Measurements from ENCODE around the gene TSPAN3.

Gene TSPAN3

GRCh38 chr15:77015646-77016320, 55.1 kb downstream of the TSPAN3 start:
- no peak for DNase-seq (ENCODE audit: low read depth)
- H3K4me3 ChIP-seq (ENCODE audit: low read depth, low read length): no peak overlapping the region

DNA sequence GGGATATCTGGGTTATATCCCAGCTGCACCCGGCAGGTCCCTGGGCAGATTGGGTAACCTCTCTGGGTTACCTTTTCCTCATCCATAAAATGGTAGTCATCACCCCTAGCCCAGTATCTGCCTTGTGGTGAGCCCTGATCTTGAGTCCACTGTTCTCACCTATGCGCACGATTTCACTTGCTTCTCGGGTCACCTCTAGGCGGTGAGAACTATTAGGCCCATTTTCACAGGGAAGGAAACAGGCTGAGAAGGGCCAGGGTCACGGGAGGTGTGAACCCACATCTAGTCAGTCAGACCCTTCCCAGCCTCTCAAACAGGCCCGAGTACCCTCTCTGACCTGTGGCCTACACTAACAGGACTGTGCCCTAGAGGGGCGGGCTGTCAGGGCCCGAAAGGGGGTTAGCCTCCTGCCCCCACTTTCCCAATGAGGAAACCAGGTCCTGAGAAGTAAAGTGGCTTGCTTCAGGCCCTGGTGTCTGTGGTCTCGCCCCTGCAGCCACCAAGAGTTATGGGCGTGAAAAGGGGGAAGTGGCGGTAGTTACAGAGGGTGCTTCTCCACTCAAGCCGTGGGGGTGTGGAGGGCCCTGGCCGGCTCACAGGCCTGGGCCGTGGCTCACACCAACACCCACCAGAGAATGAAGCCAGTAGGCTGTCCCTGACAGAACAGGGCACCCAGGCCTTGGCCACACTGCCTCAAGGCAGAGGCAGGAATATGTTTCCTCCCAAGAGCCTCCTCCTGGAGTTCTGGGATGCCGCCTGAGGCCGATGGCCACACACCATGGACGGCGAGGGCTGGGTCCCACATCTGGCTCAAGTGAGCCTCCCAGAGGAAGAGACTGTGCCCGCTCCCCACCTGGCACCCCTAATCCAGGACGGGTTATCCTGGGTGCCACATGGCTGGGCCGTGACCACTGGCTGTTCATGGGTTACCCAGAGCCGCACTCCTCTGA, 56.5 kb downstream of the TSPAN3 start:
- DNase-seq (ENCODE audit: low read depth): no peak
- no peak overlapping the region for H3K4me3 ChIP-seq (ENCODE audit: low read depth, low read length)

DNA sequence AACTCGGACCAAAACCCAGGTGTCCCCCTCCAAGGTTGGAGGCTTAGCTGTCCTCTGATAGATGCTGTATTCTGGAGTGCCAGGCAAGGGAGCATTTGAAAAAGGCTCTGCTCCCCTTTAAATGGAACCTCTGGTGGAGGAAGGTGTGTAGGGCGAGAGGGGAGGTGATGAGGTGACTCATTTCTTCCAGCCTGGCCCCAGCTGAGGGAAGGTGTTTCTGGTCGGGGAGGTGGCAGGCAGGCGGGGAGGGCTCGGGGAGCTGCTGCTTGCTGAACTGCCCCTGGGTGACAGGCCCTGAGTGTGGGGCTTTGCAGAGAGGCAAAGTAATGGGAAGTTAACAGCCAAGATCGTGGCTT, 57.2 kb downstream of the TSPAN3 start:
- DNase-seq (ENCODE audit: low read depth): no peak
- H3K4me3 ChIP-seq (ENCODE audit: low read depth, low read length): no peak overlapping the region

DNA sequence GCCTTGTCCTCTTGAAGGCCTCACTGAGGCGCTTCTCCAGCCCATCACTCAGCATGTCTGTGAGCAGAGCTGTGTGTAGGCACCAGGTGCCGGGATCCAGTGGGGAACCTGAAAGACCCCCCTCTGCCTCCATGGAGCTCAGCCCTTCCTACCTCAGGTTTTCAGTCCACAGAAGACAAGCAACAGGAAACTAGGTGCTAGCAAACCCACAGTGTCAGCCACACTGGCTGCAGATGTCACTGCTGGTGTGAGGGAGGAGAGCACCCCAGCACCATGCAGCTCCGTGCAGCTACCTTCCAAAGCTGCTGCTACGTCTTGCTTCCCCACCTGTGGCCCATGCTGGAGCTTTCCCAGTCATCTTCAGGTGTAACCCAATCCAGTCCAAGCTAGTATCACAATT, 58.0 kb downstream of the TSPAN3 start:
- no peak overlapping the region for H3K4me3 ChIP-seq (ENCODE audit: low read depth, low read length)
- no peak for DNase-seq (ENCODE audit: low read depth)

DNA sequence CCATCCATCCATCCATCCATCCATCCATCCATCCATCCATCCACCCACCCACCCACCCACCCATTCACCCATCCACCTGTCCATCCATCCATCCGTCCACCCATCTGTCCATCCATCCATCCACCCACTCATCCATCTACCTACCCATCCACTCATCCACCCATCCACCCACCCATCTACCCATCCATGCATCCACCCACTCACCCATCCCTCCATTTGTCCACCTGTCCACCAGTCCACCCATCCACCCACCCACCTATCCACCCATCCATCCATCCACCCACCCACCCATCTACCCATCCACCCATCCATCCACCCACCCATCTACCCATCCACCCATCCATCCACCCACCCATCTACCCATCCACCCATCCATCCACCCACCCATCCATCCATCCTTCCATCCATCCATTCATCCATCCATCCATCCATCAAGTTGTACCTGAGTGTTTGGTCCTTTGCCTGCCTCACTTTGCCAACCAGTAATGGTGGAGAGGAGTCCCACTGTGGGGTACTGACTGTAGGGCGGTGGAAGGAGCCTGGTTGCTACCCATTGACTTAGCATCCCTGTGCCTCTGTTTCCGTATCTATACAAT, 58.7 kb downstream of the TSPAN3 start:
- no peak overlapping the region for H3K4me3 ChIP-seq (ENCODE audit: low read depth, low read length)

GRCh38 chr15:77010857-77011256, 60.1 kb downstream of the TSPAN3 start:
- DNase-seq (ENCODE audit: low read depth): no peak
- H3K4me3 ChIP-seq (ENCODE audit: low read depth, low read length): no peak overlapping the region

More for the DNA sequence above, 58.7 kb downstream of the TSPAN3 start:
- DNase-seq (ENCODE audit: low read depth): no peak

- no peak for DNase-seq (ENCODE audit: low read depth)
- H3K4me3 ChIP-seq (ENCODE audit: low read depth, low read length): no peak overlapping the region
Measured at GRCh38 chr15:77010312-77010686, 60.6 kb downstream of the TSPAN3 start.

- DNase-seq (ENCODE audit: low read depth): no peak
- no peak overlapping the region for H3K4me3 ChIP-seq (ENCODE audit: low read depth, low read length)
Measured at GRCh38 chr15:77009646-77010311, 61.1 kb downstream of the TSPAN3 start.

- no peak overlapping the region for H3K4me3 ChIP-seq (ENCODE audit: low read depth, low read length)
Measured at GRCh38 chr15:77009176-77009575, 61.7 kb downstream of the TSPAN3 start.

GRCh38 chr15:77004189-77004588, 66.7 kb downstream of the TSPAN3 start:
- H3K4me3 ChIP-seq (ENCODE audit: low read depth, low read length): no peak overlapping the region
- no peak for DNase-seq (ENCODE audit: low read depth)

More at GRCh38 chr15:77009176-77009575, 61.7 kb downstream of the TSPAN3 start:
- no peak for DNase-seq (ENCODE audit: low read depth)

- no peak overlapping the region for H3K4me3 ChIP-seq (ENCODE audit: low read depth, low read length)
- DNase-seq (ENCODE audit: low read depth): no peak
Measured at GRCh38 chr15:77002954-77003912, 67.7 kb downstream of the TSPAN3 start.

DNA sequence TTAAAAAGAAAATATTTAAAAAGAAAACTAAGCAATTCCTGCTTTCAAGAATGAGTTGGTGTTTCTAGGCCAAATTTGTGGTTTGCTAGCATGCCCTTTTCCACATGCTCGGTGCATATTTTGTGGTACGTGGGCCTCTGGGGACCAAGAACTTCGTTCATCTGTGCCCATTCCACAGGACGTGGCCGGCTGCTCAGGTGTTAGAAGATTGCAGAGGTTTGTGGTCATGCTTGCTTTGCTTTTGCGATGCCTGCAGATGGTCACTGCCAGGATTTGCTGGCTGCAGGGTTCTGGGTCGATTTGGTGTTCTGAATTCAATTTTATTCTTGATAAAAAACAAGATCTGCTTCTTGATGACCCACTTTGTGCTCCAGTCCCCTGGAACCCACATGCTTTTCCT, 68.5 kb downstream of the TSPAN3 start:
- no peak overlapping the region for H3K4me3 ChIP-seq (ENCODE audit: low read depth, low read length)
- no peak for DNase-seq (ENCODE audit: low read depth)

DNA sequence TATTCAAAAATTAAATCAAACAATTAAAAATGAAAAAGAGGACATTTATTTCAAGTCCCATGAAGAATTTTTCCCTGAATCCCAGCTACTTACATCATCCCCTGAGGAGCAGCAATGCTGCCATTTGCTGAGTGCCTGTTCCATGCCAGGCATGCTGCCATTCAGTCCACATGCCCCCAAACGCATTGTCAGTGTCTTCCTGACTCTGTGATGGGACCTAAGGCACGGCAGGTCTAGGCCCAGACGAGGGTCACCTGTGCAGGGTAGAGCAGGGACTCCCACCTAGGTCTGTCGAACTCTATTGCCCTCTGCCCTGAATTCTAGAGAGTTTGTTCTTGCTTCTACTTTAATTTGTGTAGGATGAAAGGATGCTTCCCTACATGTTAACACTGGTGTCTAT, 68.9 kb downstream of the TSPAN3 start:
- no peak overlapping the region for H3K4me3 ChIP-seq (ENCODE audit: low read depth, low read length)
- no peak for DNase-seq (ENCODE audit: low read depth)

- no peak for DNase-seq (ENCODE audit: low read depth)
- H3K4me3 ChIP-seq (ENCODE audit: low read depth, low read length): no peak overlapping the region
Measured at GRCh38 chr15:77001351-77001750, 69.6 kb downstream of the TSPAN3 start.

- H3K4me3 ChIP-seq (ENCODE audit: low read depth, low read length): no peak overlapping the region
- DNase-seq (ENCODE audit: low read depth): no peak
Measured at GRCh38 chr15:76999996-77000395, 70.9 kb downstream of the TSPAN3 start.

DNA sequence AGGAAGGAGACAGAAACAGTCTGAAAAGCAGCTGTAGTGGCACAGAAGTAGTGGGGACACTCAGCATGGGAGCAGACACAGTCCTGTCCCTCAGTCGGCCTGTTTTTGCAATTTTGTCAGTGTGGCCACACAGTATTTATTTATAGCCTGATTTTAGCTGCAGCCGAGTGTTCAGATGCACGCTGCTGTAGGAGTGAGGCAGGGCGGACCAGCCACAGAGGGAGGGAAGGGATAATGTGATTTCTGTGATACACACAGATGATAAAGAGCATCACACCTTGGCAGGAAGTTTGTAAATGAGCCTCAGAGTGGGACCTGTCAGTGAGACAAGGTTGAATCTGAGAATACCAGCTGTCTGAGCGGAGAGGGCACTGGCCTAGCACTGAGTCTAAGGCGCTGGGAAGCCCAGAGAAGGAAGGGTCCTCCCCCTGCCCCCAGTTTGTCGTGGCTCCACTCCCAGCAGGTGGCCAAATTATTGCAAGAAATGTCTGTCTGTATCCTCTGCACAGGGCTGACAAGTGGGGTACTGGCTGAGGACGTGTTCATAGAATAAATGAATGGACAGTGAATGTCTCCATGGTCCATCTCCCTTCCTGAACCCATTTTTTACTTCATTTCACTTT, 72.1 kb downstream of the TSPAN3 start:
- no peak for DNase-seq (ENCODE audit: low read depth)
- H3K4me3 ChIP-seq (ENCODE audit: low read depth, low read length): no peak overlapping the region

DNA sequence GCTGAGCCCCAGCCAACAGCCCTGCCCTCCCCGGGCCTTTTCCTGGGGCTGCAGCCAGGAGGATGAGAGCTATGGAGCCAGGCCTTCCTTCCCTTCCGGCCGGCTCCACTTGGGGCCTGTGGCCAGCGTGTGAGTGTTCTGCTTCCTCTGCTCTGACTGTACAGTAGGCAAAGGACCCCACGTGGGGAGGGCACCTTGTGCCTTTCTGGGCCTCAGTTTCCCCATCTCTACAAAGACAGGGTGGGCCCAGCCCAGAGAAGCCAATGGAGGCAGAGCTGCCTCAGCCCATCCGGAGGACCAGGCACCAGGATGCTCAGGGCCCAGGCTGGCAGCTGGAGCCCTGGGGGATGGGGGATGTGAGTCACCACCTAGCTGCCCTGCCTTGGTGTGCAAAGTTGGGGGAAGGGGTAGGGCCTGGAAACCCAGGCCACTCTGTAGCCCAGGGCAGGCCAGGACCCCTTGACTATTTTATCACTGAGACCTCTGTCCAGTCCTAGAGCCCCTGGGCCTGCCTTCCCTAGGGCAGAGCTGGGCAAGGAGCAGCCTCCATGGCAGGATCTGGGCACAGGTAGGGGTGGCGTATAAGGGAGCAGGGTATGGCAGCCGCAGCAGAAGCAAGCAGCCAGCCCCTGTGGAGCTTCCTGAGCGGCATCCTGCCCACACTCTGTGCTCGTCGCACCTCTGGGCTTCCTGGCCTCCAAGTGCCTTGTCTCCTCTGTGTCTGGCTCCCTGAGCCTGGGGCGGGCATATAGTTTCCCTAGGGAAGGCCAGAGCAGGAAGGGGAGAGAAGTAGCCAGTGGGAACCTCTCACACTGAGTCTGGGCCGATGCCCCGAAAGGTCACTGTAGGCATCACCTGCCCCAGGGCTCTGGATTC, 74.1 kb downstream of the TSPAN3 start:
- no peak for DNase-seq (ENCODE audit: low read depth)
- H3K4me3 ChIP-seq (ENCODE audit: low read depth, low read length): no peak overlapping the region
